COLO829 (cell line): Measurements from ENCODE around the gene CCL7.
A peak's percentile ranks its signal among the peaks of the same experiment; 100 is the strongest.

Experiments
- DNase-seq: peaks from one replicate; pipeline ENCODE4 v3.0.0; 2012; ENCODE audit warnings: low spot score

CCL7 gene

DNA sequence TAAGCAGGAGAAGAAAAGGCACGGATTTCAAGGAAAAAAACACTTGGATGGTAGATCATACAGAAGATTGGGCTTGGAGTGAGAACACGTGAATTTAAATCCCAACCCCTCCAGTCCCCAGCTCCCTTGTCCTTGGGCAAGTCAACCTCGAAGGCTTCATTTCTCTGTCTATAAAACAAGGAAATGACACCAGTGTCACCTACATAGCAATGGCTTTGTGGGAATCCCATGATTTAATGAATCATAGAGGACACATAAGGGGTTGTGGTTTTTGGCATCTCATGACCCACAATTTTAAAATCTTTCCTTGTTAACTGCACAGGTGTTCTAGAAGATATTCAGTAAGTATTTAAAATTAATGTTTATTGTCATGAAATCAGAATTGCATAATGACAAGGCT, 23.1 kb upstream of the CCL7 start:
- no peak for DNase-seq

DNA sequence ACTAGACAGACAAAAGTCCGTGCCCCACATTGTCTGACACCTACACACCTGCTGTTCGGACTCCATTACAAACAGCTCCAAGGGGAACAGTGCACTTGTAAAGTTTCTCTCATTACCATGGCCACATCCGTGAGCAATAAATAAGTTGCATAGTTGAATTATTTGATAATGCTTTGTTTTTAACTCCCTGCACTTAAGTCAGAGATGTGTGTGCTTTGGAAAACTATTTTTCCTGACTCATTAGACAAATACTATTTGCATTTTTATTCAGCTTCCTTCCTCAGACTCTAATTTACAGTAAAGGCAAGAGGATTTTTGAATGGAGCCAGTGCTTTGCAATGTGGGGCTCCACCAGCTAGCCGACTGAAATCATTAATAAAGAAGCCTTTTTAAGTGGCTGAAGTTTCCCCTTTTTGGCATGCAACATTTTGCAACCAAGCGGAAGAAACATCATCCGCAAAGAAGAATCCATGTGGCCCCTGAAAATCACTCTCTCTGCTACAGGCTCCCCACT, 21.5 kb upstream of the CCL7 start:
- DNase-seq, result no peak

DNA sequence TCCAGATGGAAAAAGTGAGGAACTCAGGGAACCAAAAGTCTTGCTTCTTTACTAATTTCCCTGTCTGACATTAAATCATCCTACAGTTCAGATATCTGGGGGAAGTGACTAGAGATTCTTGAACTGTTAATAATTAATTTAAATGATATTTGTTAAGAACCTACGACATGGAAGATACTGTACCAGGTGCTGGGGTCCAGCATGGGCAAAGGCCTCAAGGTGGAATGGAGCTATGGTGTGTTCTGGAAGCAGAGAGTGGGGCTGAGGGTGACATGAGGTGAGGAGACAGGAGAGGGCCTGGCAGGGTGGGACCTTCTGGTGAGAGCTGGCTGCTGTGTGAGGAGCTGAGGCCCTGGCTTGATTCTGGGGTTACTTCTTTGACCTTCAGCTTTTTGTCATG, 21.0 kb upstream of the CCL7 start:
- DNase-seq, result no peak

DNA sequence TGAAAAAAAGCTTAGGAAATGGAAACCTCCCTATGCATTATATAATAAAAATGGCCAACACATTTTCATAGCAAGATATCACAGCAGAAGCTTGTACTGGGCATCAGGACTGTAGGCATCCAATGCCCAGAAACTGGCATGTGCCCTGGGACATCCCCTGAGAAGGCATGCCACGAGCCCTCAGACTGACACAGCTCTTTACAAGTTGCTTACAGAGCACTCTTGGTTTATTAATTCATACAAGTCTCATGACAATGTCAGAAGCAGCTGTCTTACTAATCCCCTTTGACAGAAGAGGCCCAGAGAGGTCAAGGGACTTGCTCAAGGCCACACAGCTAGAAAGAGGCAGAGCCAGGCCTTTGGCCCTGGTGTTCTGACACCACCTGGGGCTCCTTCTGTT, 20.5 kb upstream of the CCL7 start:
- no peak for DNase-seq

DNA sequence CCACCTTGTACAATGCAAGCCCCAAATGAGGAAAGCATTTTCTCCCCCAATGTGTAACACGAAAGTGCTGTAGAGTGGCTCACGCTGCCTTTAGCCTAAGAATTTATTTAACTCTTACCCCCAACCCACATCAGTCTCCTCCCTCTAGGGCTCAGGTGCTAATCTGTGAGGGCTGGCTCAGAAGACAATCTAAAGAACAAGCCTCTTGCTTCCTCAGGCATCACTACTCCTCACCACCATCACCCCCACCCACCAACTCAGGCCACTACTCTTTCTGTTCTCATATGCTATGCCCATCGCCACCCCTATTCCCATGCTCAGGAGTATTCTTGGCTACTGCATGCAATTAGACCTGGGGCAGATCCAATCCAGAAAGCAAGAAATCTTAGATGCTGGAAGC, 18.8 kb upstream of the CCL7 start:
- DNase-seq, result no peak

DNA sequence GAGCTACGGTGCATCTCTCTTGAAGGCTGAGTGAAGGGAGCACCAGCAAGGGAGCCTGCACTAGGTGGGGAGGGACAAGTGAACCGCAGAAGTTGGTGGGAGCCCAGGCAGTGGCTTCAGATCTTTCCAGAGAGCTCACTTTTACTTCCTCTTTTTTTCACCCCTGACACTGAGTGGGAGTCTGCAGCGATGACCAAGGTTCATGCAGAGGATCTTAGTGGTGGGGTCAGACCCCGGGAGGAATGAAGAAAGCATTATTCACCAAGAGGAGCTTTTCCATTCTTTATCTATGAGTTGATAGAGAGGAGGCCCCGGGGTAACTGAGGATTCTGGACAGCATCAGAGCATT, 18.0 kb upstream of the CCL7 start:
- DNase-seq, result no peak

DNA sequence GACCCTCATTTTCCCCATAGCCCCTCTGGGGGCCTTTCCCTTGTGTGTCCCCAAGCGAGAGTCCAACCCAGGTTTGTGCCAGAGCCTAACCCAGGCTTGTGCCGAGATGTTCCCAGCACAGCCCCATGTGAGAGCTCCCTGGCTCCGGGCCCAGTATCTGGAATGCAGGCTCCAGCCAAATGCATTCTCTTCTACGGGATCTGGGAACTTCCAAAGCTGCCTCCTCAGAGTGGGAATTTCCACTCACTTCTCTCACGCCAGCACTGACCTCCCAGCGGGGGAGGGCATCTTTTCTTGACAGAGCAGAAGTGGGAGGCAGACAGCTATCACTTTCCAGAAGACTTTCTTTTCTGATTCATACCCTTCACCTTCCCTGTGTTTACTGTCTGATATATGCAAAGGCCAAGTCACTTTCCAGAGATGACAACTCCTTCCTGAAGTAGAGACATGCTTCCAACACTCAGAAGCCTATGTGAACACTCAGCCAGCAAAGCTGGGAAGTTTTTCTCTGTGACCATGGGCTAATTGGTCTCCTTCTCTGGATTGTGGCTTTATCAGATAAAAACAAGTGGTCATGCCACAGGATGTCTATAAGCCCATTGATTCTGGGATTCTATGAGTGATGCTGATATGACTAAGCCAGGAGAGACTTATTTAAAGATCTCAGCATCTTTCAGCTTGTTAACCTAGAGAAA, 17.4 kb upstream of the CCL7 start:
- DNase-seq, result peak; percentile 82

DNA sequence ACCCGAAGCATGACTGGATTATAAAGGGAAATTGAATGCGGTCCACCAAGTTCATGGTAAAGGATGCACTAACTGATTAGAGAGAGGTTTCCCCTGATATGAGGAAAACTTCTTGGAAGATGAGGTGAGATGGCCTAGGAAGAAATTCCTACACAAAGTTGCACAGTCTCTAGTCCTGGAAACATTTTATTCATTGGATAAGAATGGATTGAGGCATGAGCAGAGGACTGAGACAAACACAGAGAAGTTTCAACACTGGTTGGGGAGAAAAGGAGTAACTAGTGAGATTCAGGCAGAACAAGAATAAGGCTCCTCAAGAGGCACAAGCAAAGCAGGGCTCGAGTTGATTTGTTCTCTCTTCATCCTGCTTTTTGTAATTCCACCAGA, 16.9 kb upstream of the CCL7 start:
- DNase-seq, result no peak

DNA sequence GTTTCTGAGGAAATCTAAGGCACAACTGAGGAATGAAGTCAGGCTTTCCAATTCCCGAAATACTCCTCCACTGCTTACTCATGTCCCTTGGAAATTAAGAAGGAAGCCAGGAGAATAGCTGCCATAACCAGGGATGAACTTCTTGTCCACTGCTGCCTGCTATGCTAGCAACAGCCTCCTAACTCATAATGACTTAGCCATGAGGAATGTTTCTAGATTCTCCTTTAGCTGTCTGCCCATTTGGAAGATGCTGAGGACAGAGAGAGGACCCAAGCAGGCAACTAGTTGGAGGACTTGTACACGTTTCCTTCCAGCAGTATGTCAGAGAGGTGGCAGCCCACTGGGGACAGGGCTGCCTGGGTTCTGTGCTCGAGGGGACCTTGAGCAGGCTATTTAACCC, 15.9 kb upstream of the CCL7 start:
- DNase-seq, result no peak

DNA sequence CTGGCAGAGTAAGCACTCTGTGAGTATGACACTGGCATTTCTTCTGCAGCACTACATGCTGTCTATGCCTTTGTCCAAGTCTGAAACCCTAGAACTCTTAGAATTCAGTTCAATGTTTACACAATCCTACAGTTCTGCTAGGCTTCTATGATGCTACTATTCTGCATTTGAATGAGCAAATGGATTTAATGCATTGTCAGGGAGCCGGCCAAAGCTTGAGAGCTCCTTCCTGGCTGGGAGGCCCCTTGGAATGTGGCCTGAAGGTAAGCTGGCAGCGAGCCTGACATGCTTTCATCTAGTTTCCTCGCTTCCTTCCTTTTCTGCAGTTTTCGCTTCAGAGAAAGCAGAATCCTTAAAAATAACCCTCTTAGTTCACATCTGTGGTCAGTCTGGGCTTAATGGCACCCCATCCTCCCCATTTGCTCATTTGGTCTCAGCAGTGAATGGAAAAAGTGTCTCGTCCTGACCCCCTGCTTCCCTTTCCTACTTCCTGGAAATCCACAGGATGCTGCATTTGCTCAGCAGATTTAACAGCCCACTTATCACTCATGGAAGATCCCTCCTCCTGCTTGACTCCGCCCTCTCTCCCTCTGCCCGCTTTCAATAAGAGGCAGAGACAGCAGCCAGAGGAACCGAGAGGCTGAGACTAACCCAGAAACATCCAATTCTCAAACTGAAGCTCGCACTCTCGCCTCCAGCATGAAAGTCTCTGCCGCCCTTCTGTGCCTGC, 15.2 kb upstream of the CCL7 start, which contains the start of gene CCL2:
Gene CCL2, plus strand, starts transcription at position 635 of the 730 bp plus-strand sequence. Its CDS starts 65 bp downstream, at position 700.
- peak; percentile 28 for DNase-seq

DNA sequence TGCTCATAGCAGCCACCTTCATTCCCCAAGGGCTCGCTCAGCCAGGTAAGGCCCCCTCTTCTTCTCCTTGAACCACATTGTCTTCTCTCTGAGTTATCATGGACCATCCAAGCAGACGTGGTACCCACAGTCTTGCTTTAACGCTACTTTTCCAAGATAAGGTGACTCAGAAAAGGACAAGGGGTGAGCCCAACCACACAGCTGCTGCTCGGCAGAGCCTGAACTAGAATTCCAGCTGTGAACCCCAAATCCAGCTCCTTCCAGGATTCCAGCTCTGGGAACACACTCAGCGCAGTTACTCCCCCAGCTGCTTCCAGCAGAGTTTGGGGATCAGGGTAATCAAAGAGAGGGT, 14.7 kb upstream of the CCL7 start:
- DNase-seq, result no peak

DNA sequence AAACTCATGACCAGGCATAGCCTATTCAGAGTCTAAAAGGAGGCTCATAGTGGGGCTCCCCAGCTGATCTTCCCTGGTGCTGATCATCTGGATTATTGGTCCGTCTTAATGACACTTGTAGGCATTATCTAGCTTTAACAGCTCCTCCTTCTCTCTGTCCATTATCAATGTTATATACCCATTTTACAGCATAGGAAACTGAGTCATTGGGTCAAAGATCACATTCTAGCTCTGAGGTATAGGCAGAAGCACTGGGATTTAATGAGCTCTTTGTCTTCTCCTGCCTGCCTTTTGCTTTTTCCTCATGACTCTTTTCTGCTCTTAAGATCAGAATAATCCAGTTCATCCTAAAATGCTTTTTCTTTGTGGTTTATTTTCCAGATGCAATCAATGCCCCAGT, 14.2 kb upstream of the CCL7 start:
- no peak for DNase-seq

DNA sequence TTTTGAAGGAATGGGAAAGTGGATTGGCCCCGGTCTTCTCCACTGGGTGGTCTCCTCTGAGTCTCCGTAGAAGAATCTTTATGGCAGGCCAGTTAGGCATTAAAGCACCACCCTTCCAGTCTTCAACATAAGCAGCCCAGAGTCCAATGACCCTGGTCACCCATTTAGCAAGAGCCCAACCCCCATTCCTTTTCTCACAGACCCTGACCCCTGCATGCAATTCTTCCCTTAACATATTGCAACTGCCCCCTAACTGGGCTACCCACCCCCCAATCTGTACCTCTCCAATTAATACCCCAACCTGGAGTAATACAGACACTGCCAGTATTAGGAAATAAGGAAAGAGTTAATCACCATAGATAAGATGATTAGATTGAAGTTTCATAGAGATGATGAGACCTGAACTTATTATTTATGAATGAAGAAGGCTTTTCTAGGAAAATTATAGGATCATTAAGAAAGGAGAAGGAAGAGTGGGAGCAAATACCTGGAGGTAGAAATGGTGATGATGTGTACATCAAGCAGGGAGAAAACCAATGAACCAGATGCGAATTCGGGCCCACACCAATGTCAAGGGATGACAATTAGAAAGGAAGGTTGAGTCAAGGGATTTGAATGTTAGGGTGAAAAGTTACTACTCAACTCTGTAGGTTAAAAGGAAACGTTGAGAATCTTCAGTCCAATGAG, 12.6 kb upstream of the CCL7 start:
- DNase-seq, result no peak

DNA sequence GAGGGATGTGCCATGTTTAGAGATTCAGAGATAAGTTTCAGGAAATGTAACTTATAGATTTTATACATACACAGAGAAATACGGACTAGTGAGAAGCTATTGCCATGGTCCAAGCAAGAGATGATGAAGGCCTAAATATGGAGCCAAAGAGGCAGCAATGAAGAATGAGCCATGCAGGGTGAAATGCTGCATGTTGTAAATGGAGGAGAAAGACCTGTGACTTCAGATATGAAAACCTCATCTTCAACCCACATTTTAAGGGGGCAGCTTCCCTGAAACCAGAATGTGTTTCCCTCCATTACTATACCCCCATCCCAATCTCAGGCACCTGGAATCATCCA, 12.1 kb upstream of the CCL7 start:
- no peak for DNase-seq

DNA sequence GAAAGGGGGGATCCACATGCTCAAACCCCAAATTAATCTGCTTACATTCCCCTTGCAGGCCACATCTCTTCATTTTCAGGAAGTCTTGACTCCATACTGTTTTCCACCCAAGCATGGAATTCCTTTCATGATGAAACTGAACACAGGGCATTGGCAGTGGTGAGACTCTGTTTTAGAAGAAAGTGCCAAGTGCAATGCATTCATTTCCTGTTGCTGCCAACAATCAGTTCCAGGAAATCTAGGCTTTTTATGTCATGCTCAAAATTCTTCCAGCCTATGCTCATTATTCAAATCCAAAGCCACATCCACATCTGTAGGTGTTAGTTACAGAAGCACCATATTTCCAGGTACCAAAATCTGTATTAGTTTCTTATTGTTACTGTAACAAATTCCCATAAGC, 10.9 kb upstream of the CCL7 start:
- DNase-seq, result no peak

DNA sequence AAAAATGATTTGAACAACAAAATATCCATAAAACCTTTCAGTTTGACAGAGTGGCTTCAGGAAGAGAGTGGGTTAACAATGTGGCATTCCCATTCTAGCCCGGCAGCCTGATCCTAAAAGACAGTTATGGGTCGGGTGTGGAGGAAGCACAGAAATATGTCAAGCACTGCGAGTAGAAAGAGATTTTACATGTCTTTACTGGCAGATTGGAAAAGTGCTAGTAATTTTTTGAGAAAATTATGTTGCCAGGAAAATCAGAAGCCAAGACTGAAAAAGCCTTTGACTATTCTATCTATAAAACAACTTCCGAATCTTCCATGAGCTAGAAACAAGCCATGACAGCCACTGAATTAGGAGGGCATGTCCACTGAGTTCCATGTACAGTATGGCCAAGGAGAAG, 9.2 kb upstream of the CCL7 start:
- no peak for DNase-seq

DNA sequence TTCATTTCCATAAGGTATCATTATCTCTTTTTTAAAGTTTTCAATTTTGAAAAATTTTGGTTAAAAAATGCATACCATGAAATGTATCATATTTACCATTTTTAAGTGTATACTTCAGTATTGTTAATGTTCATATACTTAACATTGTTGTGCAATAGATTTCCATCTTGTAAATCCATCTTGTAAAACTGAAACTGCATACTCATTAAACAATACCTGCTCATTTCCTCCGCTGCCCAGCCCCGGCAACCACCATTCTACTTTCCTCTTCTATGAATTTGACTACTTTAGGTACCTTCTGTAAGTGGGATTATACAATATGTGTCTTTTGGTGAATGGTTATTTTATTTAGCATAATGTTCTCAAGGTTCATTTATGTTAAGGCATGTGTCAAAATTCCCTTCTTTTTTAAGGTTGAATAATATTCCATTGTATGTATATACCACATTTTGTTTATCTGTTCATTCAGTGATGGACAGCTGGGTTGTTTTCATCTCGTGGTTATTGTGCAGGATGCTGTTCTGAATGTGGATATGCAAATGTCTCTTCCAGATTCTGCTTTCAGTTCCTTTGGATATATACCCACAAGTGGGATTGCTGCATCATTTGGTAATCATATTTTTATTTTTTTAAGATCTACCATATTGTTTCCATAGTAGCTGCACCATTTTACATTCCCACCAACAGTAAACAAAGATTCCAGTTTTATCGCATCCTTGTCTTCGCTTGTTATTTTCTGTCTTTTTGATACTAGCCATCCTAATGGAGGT, 8.3 kb upstream of the CCL7 start:
- no peak for DNase-seq

DNA sequence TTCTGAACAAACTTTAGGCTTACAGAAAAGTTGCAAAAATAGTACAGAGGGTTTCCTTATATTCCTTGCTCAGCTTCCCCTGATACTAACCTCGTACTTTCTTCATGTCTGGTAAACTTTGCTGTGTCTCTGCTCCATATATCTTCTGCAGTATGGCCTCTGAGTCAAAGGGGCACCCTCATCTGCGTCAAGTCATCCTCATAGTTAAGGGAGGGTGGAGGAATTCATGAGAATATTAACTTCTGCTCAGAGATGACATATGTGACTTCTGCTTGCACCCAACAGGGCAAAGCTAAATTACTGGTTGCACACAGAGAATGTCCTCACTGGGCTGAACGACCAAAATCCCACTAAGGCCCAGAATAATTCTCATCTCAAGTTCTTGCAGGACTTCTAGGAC, 4.3 kb upstream of the CCL7 start:
- DNase-seq, result no peak

DNA sequence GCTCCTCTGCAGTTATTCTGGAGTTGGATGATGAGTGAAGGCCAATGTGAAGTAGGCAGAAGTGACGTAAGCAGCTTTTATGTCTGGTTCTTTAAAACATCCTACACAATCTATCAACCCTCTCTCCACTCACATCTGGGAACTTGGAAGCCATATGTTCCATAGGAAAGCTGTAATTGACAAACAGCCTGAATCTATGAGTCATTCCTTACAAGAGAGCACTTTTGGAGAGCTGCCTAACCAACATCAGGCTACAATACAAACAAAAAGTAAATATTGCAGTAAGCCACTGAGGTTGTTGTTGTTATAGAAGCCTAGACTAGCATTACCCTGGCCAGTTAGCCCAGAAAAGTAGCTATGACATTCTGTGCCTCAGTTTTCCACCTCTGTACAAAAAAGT, 5.9 kb downstream of the CCL7 start:
- no peak for DNase-seq

DNA sequence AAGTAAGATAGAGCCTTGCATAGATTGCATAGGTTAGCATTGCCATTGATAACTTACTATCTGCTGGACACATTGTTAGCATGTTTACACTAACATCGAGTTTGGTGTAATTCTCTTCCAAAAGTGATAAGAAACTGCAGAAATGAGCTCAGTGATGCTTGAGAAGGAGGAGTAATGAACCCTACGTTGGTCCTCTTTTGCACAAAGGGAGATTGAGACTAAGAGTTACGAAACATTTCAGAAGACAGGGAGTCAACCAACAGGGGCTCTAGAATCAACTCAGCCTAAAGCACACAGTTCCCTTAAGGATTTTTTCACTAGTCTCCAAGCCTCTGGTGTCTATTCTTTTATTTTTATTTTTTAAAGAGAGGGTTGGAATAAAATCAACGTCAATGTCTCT, 6.8 kb downstream of the CCL7 start:
- DNase-seq, result no peak

DNA sequence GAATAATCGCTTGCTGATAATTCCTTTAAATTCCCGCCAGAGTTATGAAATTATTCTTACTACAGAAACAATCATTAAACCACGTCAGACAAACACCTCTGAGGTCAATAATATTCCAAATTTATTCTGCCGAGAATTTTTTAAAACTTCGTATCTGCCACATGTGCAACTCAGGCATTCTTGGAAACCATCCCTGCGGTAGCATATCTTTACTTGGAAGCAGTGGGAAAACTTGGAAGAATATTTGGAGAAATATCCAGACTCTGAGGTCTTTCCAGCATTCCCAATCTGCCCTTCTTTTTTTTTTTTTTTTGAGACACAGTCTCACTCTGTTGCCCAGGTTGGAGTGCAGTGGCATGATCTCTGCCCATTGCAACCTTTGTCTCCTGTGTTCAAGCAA, 13.6 kb downstream of the CCL7 start:
- no peak for DNase-seq

DNA sequence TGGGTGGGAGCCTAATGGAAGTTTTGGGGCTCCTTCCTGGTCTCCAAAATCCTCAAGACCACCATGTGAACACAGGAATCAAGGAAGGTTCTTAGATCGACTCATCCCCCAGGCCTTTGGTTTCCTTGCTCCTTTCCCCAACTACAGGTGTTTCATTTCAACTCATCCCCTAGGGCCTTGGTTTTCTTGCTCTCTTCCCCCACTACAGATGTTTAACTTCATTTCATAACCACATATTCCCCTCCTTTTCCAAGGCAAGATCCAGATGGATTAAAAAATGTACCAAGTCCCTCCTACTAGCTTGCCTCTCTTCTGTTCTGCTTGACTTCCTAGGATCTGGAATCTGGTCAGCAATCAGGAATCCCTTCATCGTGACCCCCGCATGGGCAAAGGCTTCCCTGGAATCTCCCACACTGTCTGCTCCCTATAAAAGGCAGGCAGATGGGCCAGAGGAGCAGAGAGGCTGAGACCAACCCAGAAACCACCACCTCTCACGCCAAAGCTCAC, 15.3 kb downstream of the CCL7 start, which contains the start of gene CCL11:
Gene CCL11, plus strand, starts transcription at position 457 of the 507 bp plus-strand sequence. CDS start 67 bp downstream, outside the sequence.
- DNase-seq, result no peak
